ENCODE measurements around the gene NT5C2.
"Not testable (repeated sequence)": the region's sequence is repeated elsewhere in the genome, so short reads cannot be mapped to it uniquely, and the experiment has no call there.

NT5C2 gene

GRCh38 chr10:103155471-103156085, 37.5 kb downstream of the NT5C2 start:
- no peak for DNase-seq

- no peak for DNase-seq
These were observed 38.4 kb downstream of the NT5C2 start for GRCh38 chr10:103154521-103155299.

- DNase-seq = no peak
These were observed 39.5 kb downstream of the NT5C2 start for GRCh38 chr10:103153302-103154197.

DNA sequence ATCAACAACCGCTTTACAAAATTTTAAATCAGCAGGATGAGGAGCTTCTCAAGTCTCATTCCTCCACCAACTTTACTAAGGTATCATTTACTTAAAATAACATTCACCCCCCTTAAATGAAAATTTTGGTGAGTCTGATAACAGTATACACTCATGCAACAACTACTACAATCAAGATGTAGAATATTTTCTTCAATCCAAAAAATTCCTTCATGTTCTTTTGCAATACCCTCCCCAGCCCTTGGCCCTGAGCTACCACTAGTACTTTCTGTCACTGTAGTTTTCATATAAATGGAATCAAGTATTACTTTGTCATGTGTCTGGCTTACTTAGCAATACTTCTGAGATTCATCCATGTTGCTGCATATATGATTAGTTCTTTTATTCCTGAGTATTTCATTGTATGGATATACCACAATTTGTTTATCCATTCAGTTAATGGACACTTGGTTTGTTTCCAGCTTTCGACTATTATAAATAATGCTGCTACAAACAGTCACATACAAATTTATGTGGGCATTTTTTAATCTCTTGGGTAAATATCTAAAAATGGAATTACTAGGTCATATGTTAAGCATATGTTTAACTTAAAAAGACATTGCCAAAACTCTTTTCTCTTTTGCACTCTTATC, 43.0 kb downstream of the NT5C2 start:
- no peak for DNase-seq

GRCh38 chr10:103147645-103148044, 45.4 kb downstream of the NT5C2 start:
- no peak for DNase-seq

DNA sequence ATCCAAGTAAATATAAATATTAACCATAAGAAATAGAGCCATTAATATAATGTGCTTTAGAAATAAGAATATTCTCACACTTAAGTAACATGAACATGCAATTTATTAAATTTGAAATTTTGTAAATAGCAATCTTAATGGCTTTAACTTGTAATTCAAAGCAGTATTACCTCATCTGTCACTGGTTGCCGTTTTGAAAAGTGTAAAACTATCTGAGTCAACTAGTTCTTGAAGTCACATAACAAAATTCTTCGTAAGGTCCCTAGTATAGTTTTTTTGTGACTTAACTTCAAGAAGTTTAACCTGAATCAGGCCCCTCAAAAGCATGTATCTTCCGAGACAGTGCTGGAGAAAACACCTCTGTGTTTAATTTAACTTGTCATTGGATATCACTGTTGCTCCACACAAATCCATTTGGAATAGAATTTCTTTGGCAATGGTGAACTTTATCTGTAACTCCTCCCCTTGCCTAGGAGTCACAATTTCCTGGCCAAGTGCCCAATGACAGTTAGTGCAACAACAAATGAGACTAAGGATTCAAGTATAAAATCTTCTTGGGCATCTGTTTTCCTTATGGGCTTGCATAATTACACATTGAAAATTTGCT, 47.1 kb downstream of the NT5C2 start:
- no peak for DNase-seq

DNA sequence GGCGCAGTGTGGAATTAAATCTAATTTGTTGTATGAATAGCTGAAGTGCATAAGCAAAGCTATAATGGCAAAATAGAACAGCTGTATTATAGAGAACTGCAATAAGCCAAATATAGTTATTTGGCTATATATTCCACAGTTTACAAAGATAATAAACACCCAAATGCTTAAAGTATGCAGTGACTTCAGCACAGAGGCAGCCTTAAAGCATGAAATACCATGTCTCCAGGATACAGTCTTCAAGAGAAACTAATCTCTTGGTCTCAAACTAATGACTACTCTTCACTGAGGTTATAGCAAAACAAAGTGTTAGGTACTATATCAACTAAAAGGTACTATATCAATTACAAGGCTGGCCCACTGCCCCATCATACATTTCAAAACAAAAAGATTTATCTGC, 48.0 kb downstream of the NT5C2 start:
- DNase-seq = no peak

DNA sequence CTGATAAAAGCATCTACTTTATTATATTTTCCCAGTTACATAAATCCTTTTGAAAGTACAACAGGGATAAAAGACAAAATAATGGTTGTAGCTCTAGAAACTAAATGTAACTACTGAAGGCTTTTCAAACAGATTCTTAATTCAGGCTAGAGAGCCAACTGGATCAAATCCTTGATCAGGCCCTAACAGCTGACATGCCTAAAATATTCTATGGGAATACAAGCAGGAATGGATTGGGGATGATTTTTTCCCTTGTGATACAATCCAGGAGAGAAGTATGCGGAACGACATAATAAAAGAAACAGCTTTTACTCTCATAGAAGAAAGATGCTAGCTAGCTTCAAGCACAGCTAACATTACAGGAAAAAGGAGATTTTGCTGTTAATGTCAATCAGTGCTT, 49.0 kb downstream of the NT5C2 start:
- no peak for DNase-seq

DNA sequence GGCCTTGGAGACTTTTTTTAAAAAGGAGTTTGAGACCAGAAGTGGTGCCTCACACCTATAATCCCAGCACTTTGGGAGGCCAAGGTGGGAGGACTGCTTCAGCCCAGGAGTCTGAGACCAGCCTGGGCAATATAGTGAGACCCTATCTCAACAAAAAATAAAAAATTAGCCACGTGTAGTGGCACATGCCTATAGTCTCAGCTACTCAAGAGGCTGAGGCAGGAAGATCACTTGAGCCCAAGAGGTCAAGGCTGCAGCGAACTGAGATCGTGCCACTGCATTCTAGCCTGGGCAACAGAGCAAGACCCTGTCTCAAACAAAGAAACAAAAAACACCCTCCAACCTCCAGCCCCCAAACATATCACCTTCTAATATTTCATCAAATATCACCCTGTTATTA, 49.4 kb downstream of the NT5C2 start:
- DNase-seq = not testable (repeated sequence)

DNA sequence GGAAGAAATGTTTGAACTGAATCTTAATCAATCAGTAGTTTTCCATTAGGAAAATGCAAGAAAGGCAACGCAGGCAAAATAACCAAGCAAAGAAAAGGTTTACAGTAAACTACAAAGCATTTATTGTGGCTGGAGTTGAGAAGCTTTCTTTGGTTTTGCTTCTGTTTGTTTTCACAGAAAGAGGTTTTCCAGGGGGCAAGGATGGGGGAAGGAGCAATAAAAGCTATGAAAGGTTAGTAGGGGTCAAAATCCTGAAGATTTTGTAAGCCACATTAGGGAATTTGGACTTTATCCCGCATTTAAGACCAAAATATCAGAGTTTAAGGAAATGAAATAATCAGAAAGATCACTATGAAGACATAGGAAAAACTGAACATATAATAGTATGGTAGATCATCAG, 51.1 kb downstream of the NT5C2 start:
- no peak for DNase-seq

GRCh38 chr10:103140469-103140868, 52.6 kb downstream of the NT5C2 start:
- DNase-seq = no peak

GRCh38 chr10:103139803-103140202, 53.3 kb downstream of the NT5C2 start:
- DNase-seq = no peak

- not testable (repeated sequence) for DNase-seq
These were observed 57.9 kb downstream of the NT5C2 start for GRCh38 chr10:103135168-103135567.

DNA sequence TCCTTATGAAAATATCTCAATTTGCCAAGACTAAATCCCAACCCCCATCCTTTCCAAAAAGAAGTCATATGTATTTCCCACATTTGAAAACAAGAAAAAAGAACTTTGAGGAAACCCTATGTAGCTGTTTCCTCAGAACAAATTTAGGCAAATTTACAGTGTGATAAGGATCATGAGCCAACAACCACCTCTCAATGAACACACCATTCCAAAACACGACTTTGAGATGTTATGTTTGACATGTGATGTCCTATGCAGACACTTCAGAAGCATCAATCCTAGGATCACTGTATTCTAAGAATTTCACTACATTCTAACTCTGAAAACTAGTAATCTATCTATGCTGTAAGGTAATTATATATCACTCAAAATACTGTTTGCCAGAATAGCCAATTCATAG, 62.2 kb downstream of the NT5C2 start:
- DNase-seq = no peak

- not testable (repeated sequence) for DNase-seq
These were observed 62.9 kb downstream of the NT5C2 start for GRCh38 chr10:103130180-103130579.

DNA sequence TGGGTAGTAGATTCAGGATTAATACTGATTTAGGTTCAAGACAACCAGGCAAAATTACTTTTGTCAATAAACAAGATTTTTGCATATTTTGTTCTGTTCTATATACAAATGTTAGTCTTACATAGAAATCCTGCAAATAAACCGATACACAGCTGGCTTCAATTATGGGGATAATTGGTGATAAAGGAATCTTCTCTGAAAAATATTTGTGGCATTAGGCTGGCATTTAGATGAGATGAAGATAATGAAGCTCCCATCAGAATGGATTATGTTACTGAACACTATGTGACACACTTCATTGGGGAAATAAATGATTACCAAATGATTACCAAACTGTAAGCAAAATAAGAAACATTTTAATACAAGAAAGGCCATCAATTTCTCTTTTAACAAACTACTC, 65.8 kb downstream of the NT5C2 start:
- no peak for DNase-seq

GRCh38 chr10:103125323-103126267, 67.5 kb downstream of the NT5C2 start:
- no peak for DNase-seq

GRCh38 chr10:103124420-103125096, 68.5 kb downstream of the NT5C2 start:
- DNase-seq = no peak

GRCh38 chr10:103123282-103124024, 69.6 kb downstream of the NT5C2 start:
- DNase-seq = no peak
